ENCODE data around the gene SORL1.

SORL1 gene

DNA sequence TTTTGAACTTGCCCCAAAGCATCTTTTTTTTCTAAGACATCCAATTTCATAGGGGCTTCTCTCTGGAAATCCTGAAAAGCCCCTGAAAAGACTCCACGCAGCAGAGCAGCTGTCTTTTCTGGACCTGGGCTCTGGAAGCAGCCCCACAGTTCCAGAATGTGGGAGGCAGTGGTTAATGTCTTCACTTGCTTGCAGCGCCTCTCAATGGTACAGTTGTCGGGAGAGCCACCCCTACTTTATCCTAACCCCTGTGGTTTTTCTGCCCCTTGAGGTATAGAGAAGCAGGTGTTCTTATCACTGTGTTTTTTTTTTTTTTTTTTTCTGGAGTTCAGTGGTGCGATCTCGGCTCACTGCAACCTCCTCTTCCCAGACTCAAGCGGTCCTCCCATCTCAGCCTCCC is 84.0 kb downstream of the SORL1 start:
- DNase-seq = no peak

DNA sequence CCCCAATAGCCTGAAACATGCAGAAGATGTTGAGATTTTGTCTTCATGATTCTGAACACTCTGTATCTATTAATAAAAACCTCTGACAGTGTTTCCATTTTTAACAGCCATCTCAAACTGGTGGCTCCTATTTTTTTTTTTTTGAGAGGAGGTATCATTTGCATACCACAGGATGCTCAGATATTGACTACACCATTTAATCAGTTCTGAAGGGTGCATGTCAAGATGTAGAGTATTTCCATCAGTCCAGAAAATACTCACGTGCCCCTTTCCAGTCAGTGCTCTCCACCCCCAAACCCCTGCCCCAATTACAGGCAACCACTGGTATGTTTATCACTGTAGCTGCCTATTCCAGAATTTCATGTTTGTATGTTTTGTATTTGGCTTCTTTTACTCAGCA is 85.9 kb downstream of the SORL1 start:
- no peak for DNase-seq

DNA sequence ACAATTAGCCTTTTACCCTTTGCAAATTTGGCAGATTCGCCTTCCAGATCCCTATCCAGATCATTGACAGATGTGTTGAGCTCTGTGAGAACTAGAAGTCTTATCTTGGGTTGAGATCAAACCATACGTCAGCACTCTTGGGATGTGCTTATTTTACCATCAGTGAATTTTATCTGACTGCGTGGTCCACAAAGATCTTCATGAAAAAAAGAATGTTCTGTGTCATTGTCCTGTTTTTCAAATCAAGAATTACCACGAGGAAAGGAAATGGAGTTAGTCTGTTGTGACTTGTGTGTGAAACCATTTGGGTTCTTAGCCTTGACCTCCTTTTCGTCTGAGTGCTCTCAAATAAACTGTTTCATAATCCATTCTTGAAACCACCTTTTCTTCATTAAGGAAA is 86.9 kb downstream of the SORL1 start:
- DNase-seq = no peak

DNA sequence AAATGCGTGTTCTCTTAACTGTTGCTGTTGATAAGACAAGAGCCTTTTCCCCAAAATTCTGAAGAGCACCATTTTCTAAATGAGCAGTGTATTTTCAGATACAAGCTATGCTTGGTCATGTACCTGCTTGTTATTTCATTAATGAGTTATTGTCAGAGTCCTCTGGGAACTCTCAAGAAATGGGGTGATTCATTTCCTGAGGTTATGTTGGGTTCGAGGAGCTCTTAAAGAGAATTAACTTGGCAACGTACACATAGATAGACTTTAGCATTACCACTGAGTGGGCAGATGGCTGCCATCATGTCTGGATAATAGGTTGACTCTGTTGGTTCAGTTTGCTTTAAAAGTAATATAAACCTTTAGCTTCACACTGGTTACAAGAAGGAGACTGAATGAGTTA is 88.5 kb downstream of the SORL1 start:
- no peak for DNase-seq

DNA sequence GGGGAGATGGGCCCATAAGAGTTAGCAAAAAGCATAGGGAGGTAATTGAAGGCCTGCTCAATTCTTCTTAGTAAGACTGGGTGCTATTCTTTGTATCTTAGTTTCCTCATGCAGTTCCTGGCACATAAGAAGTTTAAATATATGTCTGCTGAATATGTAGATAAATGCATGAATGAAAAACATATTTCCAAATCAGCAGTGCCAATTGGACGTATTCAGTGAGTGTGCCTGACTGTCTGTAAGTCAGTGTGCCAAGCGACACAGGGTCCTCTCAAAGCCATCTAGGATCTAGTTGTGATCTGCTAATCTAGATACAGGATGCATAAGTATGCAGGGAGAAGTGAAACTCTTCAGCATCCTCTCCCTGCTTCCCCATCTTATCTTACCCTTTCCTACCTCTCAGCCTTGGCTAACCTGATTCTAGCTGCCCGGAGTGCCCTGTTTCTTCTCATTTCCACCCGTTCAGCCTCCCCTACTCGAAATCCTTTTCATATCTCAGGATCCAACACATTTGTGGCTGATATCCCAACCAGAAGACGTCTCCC is 91.8 kb downstream of the SORL1 start:
- DNase-seq = no peak

DNA sequence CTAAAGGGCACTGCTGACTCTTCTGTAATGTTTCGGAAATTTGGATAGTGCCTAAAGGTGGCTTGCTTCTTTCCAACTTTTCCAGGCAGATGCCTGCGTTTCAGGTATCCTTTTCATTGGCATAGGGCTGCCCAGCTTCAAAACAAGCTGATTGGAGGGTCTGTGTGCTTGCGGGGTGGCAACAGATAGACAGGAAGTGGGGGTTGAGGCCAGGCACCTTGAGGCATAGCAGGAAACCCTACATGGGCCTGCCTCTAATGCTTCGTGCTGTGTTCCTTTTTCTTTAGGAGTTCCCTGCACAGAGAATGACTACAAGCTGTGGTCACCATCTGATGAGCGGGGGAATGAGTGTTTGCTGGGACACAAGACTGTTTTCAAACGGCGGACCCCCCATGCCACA is 92.8 kb downstream of the SORL1 start:
- DNase-seq = no peak

DNA sequence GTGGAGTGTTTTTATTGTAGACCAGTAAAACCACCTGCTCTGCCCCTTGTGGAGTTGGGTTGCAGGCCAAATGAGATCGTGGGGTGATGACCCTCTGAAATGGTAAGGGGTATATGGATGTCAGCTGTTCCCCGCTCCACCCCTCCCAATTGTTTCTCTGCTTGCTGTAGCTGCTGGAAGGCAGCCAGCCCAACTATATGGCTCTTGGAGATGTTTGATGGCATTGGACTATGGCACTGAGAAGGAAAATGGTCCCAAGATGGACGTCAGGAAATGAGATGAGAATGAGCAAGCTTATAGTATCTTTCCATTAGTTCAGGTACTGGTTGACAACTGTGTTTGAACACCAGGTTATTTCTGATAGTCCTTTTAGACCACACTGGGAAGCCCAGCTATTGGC is 95.5 kb downstream of the SORL1 start:
- no peak for DNase-seq

DNA sequence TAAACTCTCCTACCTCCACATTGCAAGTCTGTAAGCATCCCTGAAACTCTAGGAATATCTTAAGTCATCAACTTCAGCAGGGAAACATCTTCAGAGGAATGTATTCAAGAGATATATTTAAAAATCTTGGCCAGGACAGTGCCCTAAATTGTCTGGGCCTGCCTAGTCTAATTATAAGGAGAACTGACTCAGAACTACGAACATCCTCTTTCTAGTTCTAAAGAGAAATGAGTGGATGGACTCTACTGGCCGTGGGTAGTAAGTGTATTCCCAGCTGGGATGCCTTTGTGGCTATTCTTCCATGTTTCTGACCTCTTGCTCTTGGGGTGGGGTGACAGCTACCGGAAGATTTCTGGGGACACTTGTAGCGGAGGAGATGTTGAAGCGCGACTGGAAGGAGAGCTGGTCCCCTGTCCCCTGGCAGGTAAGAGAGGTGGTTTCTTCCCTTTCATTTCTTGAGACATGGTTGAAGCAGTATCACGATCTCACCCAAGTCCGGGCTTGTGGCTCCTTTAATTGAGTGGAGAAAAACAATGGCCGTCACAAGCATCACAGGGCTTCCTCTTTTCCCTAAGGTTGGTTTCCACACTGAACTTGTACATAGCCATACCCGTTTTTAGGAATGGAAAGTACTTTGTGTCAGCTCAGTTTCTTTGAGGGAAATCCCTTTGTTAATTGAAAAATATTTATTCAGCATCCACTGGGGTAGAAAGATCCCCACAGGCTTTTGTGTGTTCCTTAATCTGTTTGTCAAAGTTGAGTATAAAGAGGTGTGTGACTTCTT is 98.3 kb downstream of the SORL1 start:
- peak; percentile 76 for DNase-seq

DNA sequence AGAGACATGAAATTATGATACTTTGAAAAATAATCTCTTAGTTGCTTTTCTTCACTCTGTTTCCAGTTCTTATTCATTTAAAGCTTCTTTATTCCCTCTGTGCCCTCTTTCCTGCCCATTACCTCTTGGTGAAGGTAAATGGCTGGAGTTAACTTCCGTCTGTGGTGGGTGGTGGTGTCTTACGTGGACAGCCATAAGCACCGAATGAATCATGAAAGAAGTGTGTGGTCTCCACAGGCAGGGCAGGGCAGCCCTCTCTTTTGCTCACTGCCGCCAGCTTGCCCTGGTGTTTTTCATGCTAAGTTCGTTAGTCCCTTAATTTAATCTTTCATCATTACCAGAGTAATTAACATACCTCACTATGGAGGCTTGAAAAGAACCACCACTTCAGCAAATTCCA is 99.3 kb downstream of the SORL1 start:
- DNase-seq = no peak

DNA sequence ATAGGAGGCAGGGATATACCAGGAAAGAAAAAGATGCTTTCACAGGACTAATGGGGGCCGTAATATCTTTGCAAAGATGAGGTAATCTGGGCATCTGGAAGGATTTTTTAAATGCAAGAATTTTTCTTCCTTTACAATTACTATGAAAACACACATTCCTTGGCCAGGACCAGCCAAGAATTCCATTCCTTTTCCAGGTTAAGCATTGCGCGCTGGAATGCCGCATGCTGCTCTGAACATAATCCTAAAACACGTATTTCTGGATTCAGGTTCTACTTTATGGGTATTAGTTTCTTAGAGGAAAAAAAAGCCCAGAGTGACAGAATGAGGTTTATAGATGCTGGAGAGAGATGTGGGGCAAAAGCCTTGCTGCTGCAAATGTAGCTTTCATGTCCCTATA is 100.0 kb downstream of the SORL1 start:
- DNase-seq = no peak

DNA sequence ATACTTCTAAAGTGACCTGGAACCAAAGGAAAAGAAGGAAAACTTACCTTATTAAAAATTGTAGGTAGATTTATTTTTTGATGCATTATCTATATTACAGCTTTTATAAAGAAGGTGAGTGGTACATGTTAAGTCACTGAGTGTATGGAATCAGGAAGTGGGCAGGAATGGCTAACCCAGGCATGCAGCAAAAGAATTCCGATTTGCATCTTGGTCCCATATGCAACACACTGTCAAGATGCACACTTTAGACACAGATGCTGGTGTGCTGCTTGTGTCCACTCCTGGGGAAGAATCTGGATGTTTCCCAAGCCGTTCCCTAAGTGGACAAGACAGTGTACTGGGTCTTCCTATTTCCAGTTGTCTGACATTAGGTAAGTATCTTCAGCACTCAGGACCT is 100.5 kb downstream of the SORL1 start:
- no peak for DNase-seq

DNA sequence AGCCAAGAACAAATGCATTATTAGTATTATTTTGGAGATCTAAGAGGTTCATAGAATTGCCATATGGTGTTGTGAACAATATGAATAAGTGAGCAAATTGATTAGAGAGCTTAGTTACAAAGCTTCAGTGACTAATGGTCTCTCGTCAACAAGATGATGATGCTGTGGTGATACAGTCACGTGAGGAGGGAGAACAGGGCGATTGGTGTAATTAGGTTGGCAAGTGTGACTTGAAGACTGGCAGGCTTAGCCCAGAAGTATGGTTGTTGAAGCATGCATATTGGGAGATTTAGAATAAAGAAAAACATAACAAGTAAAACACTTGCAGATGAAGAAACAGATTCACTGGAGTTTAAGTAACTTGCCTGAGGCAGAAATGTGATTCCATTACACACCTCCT is 101.3 kb downstream of the SORL1 start:
- DNase-seq = no peak

DNA sequence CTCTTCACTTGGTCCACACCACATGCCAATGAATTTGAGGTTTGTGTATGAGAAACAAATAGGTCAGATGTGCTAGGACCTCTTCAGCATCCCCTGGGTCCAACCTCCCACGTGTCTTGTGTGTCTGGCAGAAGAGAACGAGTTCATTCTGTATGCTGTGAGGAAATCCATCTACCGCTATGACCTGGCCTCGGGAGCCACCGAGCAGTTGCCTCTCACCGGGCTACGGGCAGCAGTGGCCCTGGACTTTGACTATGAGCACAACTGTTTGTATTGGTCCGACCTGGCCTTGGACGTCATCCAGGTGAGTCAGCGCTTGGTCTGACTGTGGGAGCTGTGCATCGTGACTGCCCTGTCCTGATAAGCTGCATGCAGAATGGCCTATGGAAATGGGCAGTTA is 101.7 kb downstream of the SORL1 start:
- no peak for DNase-seq

DNA sequence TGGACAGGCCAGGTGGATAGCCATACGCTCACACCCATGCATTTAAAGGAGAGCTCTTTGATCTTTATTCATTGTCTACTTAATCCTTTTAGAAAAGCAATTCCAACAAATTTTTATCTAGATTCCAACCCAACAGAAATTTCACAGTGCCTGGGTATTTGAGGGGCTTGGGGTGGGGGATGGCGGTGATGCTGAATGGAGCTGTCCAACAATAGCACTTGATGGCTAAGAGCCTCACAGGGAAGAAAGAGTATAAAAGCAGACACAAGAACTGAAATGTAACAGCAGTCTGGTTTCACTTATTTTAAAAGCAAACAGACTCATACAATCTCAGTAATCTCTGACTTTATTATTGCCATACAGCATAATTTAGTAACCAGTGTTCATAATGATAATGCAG is 102.4 kb downstream of the SORL1 start:
- DNase-seq = no peak

DNA sequence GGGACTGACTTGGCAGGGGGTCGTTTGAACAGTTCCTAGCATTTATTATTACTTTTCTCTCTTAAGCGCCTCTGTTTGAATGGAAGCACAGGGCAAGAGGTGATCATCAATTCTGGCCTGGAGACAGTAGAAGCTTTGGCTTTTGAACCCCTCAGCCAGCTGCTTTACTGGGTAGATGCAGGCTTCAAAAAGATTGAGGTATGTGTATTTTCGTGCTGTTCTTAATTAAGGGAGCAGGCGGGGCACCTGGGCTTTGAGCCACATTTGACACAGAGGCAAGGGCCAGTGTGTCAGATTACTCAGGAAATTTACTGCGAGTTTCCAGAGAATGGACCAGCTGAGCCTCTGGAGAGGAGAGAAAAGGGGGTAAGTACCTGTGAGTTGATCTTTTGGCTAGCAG is 103.0 kb downstream of the SORL1 start:
- DNase-seq = no peak

DNA sequence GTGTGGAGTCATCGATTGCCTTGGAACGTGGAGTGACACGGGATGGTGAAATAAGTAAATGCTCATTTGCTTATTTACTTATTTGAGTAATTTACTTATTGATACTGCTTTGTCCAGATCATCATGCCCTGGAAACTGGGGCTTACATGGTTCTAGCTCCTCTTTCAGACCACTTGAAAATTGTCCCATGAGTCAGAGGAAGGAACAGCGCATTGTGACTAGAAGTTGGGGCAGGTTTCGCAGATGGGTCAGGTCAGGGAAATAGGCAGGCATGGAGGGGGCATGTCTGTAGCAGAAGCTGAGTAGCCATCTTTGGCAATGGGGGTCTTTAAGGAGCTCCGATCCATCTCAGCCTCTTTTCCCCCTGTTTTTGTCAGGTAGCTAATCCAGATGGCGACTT is 104.8 kb downstream of the SORL1 start:
- DNase-seq = no peak

DNA sequence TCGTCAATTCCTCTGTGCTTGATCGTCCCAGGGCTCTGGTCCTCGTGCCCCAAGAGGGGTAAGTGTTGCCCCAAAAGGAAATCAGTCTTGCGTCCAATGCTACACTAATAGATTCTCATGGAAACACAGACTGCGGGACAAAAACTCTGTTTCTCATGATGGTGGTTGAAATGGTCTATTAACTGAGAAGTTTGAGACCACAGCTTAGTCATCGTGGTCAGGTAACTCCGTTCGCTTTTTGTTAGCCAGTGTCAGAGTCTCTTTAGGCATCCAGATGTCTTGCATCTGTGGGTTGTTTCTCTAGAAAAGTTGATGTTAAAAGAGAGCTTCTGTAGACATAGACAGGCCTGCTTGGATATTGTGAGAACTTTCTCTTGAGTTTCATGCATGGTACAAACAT is 105.2 kb downstream of the SORL1 start:
- no peak for DNase-seq

DNA sequence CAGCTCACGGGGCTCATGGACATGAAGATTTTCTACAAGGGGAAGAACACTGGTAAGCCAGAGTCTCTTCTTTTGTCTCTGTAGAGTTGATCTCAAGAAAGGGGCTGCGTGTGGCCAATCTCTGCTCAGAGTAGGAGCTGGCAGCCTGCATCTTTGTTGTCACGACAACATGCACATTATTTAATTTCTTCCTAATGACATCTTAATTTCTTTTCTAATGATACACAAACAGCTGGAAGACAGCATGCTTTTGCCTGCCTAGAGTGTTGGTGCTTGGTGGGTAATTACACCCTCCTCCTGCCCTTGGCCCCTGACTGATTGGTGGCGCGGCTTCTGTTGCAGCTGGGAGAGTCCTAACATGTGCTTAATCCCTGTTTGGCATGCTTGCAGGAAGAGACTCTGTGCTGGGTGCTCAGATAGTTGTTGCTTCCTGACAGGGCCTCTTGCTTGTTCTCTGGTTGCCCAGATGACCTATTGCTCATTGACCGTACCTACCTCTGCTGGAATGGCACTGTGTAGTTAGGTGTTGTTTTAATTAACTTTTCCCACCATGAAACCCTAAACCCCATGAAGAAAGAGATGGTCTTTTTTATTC is 107.6 kb downstream of the SORL1 start:
- DNase-seq = no peak

DNA sequence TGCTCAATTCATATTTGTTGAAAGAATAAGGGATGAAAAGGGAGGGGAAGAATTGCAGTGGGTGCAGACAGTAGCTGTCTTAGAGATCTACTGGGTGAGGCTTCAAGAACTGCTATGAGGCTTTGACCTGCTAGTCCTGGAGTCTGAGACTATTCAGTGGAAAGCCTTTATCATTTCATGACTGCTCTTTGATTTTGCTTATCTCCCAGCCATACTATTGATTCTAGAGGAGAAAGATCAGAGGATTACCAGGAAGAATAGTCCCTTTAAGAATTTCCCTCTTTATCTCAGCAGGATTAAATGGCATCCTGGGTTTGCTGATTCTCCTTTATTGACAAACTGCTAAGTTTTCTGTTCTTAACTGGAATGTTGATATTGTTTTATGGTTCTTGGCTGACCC is 108.1 kb downstream of the SORL1 start:
- no peak for DNase-seq

DNA sequence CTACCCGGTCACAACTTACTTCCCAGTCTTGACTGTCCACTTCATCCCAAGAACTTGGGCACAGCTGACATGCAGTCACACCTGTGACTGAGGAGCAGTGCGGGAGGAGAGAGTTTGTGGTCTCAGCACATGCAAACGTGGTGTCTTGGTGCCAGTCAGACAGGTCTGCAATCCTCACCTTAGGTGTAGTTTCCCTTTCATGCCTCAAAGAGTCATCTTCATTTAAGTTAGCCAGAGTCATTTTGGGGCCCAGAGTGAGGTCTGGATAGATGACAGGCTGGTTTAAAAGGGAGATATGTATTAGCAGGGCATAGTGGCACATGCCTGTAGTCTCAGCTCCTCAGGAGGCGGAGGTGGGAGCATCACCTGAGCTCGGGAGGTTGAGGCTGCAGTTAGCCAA is 109.1 kb downstream of the SORL1 start:
- DNase-seq = no peak

DNA sequence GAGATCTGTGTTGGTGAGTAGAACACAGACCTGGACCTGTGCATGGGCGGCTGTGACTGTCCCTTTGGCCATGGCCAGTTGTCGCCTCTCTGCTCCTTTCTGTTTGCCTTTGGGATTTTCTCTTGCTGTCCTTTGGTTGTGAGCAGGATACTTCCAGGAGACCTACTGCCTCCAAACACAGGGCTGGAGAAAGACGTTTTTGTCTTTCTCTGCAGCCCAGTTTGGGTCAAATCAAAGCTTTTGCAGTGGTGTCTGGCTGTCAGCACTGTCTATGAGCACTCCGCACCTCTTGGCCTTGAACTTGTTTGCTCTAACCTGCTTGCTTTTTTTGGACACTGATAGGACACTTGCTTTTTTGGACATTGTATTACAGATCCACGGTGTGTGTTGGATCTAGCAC is 109.6 kb downstream of the SORL1 start:
- no peak for DNase-seq

DNA sequence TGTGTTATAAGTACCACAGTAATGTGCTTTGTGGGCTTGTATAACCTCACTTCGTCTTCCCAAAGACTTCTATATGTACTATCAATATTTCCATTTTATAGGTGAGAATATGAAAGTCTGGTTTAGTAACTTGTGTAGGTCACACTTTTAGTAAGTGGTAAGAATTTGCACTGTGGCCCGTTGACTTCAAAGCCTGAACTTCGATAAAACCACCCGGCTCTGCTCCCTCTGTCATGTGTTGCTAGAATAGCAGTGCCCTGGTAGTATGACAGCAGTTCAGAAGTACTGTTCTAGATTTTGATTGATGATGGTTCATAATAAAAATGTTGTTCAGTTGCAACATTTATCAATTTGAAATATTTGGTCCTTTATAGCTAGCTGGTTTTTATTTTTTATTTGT is 110.9 kb downstream of the SORL1 start:
- DNase-seq = no peak

DNA sequence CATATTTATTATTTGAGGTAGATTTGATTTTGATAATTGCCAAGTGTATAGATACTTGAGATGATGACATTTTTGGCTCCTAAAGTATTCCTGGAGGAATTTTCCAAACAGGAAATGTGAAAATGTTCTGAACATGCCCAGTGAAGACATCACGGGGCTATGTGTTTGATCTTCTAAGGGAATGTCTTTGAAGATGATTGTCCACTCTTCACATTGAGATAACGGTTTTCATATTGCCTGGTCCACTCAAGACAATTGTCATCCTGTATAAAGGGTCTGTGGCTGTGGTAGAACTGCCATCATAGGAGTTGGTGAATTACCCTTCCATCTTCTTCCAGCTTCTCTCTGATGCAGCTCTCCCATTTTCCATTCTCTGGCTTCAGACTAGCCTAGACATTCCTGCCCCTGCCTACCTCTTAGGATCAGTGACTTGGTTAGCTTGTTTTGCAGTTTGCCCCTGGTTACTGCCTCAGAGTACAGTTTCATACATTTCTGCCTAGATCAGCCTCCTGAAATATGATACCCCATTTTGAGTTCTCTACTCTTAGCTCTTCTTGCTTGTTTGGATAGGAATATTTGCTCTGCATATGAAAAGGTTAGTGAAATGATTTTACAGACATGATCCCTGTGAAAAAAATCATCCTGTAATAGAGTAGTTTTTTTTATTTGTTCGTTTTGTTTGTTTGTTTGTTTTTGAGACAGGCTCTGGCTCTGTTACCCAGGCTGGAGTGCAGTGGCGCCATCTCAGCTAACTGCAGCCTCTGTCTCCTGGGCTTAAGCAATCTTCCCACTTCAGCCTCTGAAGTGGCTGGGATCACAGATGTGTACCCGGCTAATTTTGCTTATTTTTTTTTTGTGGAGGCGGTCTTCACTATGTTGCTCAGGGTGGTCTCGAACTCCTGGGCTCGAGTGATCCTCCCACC is 112.0 kb downstream of the SORL1 start:
- DNase-seq = no peak
